ENCODE results near the gene CADPS. TPM values are rescaled to one million over a fixed set of nuclear protein-coding genes. Genes with fewer than 3 reads are reported as not detected.

Gene CADPS
- total RNA-seq, 1 experiment from 2014 or later, result not detected

- Histone ChIP-seq H3K27me3 (ENCODE audit: insufficient read depth, low read depth) (no peaks in the 10 kb centered on the region), H3K27ac (no peak overlapping the region), H3K4me3 (no peak overlapping the region), H3K36me3 (ENCODE audit: low read depth) (no peaks in the 10 kb centered on the region), H3K4me1 (replicated peaks; ENCODE audit: insufficient read depth) (no peaks in the 10 kb centered on the region), H3K9me2 (ENCODE audit: insufficient read depth) (no peaks in the 10 kb centered on the region), H4K20me1 (ENCODE audit: insufficient read depth) (no peaks in the 10 kb centered on the region), H3K9me3 (ENCODE audit: insufficient read depth, low read depth) (no peaks in the 10 kb centered on the region), H3K4me2 (no peak overlapping the region), H2AFZ (no peak overlapping the region), H3K79me2 (ENCODE audit: low read depth) (no peaks in the 10 kb centered on the region), H3F3A (ENCODE audit: insufficient read depth, low read depth) (no peaks in the 10 kb centered on the region)
- ChIA-PET POLR2A (ENCODE audit: unreplicated experiment) (no interaction called here), CTCF (no interaction called here)
- intact Hi-C loops (cut with micrococcal nuclease; ENCODE audit: unreplicated experiment), result no loop called here
- TF ChIP-seq EZH2 (IDR thresholded peaks at IDR 0.05; ENCODE audit: low read depth), result no peak
- TF ChIP-seq, protein P1, sequence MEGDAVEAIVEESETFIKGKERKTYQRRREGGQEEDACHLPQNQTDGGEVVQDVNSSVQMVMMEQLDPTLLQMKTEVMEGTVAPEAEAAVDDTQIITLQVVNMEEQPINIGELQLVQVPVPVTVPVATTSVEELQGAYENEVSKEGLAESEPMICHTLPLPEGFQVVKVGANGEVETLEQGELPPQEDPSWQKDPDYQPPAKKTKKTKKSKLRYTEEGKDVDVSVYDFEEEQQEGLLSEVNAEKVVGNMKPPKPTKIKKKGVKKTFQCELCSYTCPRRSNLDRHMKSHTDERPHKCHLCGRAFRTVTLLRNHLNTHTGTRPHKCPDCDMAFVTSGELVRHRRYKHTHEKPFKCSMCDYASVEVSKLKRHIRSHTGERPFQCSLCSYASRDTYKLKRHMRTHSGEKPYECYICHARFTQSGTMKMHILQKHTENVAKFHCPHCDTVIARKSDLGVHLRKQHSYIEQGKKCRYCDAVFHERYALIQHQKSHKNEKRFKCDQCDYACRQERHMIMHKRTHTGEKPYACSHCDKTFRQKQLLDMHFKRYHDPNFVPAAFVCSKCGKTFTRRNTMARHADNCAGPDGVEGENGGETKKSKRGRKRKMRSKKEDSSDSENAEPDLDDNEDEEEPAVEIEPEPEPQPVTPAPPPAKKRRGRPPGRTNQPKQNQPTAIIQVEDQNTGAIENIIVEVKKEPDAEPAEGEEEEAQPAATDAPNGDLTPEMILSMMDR (conservative IDR thresholded peaks at IDR 0.05), result no peak
- DNase-seq, result no peak
- BruUV-seq (replicated peaks), result no TSS peak
These were observed 62.6 kb downstream of the CADPS start for GRCh38 chr3:62812631-62813030.

GRCh38 chr3:62811119-62811518 is 64.1 kb downstream of the CADPS start:
- ChIA-PET CTCF (no interaction called here), POLR2A (ENCODE audit: unreplicated experiment) (no interaction called here)
- H3K9me2 ChIP-seq (ENCODE audit: insufficient read depth), result no peaks in the 10 kb centered on the region
- no peaks in the 10 kb centered on the region for H3K4me1 ChIP-seq (replicated peaks; ENCODE audit: insufficient read depth)
- TF ChIP-seq EZH2 (IDR thresholded peaks at IDR 0.05; ENCODE audit: low read depth), result no peak
- TF ChIP-seq, protein P1 (conservative IDR thresholded peaks at IDR 0.05), result no peak
- no peaks in the 10 kb centered on the region for H3K79me2 ChIP-seq (ENCODE audit: low read depth)
- no peaks in the 10 kb centered on the region for H4K20me1 ChIP-seq (ENCODE audit: insufficient read depth)
- no peak overlapping the region for H3K4me3 ChIP-seq
- no peak overlapping the region for H3K27ac ChIP-seq
- H3F3A ChIP-seq (ENCODE audit: insufficient read depth, low read depth), result no peaks in the 10 kb centered on the region
- no peak overlapping the region for H2AFZ ChIP-seq
- no peak overlapping the region for H3K4me2 ChIP-seq
- intact Hi-C loops (cut with micrococcal nuclease; ENCODE audit: unreplicated experiment), result no loop called here
- BruUV-seq (replicated peaks), result no TSS peak
- H3K27me3 ChIP-seq (ENCODE audit: insufficient read depth, low read depth), result no peaks in the 10 kb centered on the region
- no peak for DNase-seq
- H3K36me3 ChIP-seq (ENCODE audit: low read depth), result no peaks in the 10 kb centered on the region
- no peaks in the 10 kb centered on the region for H3K9me3 ChIP-seq (ENCODE audit: insufficient read depth, low read depth)

- CTCF ChIA-PET, result no interaction called here
- no TSS peak for BruUV-seq (replicated peaks)
- H3K4me2 ChIP-seq, result no peak overlapping the region
- H3F3A ChIP-seq (ENCODE audit: insufficient read depth, low read depth), result no peaks in the 10 kb centered on the region
- no peaks in the 10 kb centered on the region for H3K4me1 ChIP-seq (replicated peaks; ENCODE audit: insufficient read depth)
- DNase-seq, result no peak
- intact Hi-C loops (cut with micrococcal nuclease; ENCODE audit: unreplicated experiment), result no loop called here
- no peaks in the 10 kb centered on the region for H3K79me2 ChIP-seq (ENCODE audit: low read depth)
- H3K27me3 ChIP-seq (ENCODE audit: insufficient read depth, low read depth), result no peaks in the 10 kb centered on the region
- no peak overlapping the region for H3K27ac ChIP-seq
- no peak overlapping the region for H2AFZ ChIP-seq
- no peaks in the 10 kb centered on the region for H3K9me3 ChIP-seq (ENCODE audit: insufficient read depth, low read depth)
- H3K36me3 ChIP-seq (ENCODE audit: low read depth), result no peaks in the 10 kb centered on the region
- POLR2A ChIA-PET (ENCODE audit: unreplicated experiment), result no interaction called here
- H4K20me1 ChIP-seq (ENCODE audit: insufficient read depth), result no peaks in the 10 kb centered on the region
- H3K9me2 ChIP-seq (ENCODE audit: insufficient read depth), result no peaks in the 10 kb centered on the region
- TF ChIP-seq EZH2 (IDR thresholded peaks at IDR 0.05; ENCODE audit: low read depth), result no peak
- TF ChIP-seq, protein P1 (conservative IDR thresholded peaks at IDR 0.05), result no peak
- no peak overlapping the region for H3K4me3 ChIP-seq
These were observed 65.8 kb downstream of the CADPS start for GRCh38 chr3:62809369-62809768.

Data from PC-9 (cell line).